Caco-2 (cell line): ENCODE measurements around the gene GADL1. TPM values are rescaled to one million over a fixed set of nuclear protein-coding genes. Genes with fewer than 3 reads are reported as not detected.

ENCODE experiments used
- BruUV-seq: library from RNA; stranded (reverse); fragments of 400-500 nt; replicated peaks from 2 replicates; lab custom pipeline; 2021; lab: Mats Ljungman, UMichigan
- CTCF ChIA-PET: fragments of 300-600 bp; sonication (Branson Sonifier 250); formaldehyde crosslinking; loops from one replicate; lab custom pipeline; 2022; ENCODE audit warnings: antibody characterized with exemption; lab: Charles Lee
- POLR2A ChIA-PET: fragments of 300-600 bp; sonication (Branson Sonifier 250); formaldehyde crosslinking; loops from one replicate; lab custom pipeline; 2022; ENCODE audit warnings: antibody characterized with exemption; lab: Charles Lee
- DNase-seq, 2 experiments: peaks; one replicate each; pipeline versions ENCODE4 v3.0.0 to v3.0.0-alpha.2; 2020 to 2022
- H3K27me3 ChIP-seq: replicated peaks from 2 replicates; pipeline ENCODE4 v1.6.0; 2011; ENCODE audit warnings: low read length; ENCODE audit not compliant: control insufficient read depth, insufficient read depth
- H3K36me3 ChIP-seq: 2 replicates; pipeline ENCODE4 v1.5.1; 2011; ENCODE audit warnings: low read length; ENCODE audit not compliant: control insufficient read depth, insufficient read depth
- H3K4me1 ChIP-seq: fragments of 250-450 bp; sonication (Bioruptor Pico); 2 replicates; pipeline ENCODE4 v1.5.1; 2020; ENCODE audit warnings: mild to moderate bottlenecking
- H3K4me3 ChIP-seq: 2 replicates; pipeline ENCODE4 v1.5.1; 2011; ENCODE audit warnings: low read depth, mild to moderate bottlenecking, control low read depth, low read length
- H3K9me3 ChIP-seq: fragments of 250-450 bp; sonication (Bioruptor Pico); 2 replicates; pipeline ENCODE4 v1.5.1; 2020; ENCODE audit warnings: mild to moderate bottlenecking, moderate library complexity
- H3K27ac Mint-ChIP-seq: one replicate; pipeline ENCODE4 v1.8.0; 2022; ENCODE audit warnings: mixed read lengths; ENCODE audit not compliant: unreplicated experiment
- H3K27me3 Mint-ChIP-seq: one replicate; pipeline ENCODE4 v1.8.0; 2022; ENCODE audit warnings: mixed read lengths; ENCODE audit not compliant: insufficient read depth, unreplicated experiment
- H3K36me3 Mint-ChIP-seq: one replicate; pipeline ENCODE4 v1.8.0; 2022; ENCODE audit warnings: mild to moderate bottlenecking, mixed read lengths; ENCODE audit not compliant: insufficient read depth, unreplicated experiment
- H3K4me1 Mint-ChIP-seq: one replicate; pipeline ENCODE4 v1.8.0; 2022; ENCODE audit warnings: low read depth, mixed read lengths; ENCODE audit not compliant: unreplicated experiment
- H3K4me3 Mint-ChIP-seq: one replicate; pipeline ENCODE4 v1.8.0; 2022; ENCODE audit warnings: mild to moderate bottlenecking, moderate library complexity, mixed read lengths; ENCODE audit not compliant: unreplicated experiment
- H3K9me3 Mint-ChIP-seq: one replicate; pipeline ENCODE4 v1.8.0; 2022; ENCODE audit warnings: mixed read lengths; ENCODE audit not compliant: unreplicated experiment
- CTCF ChIP-seq, 2 experiments: fragments of 200-600 bp in 1 of 2; IDR thresholded peaks; 1 replicate in 1 of 2; 2 replicates in 1 of 2; pipeline versions ENCODE4 v1.5.1 to v1.8.0; 2011 to 2022; ENCODE audit warnings: antibody characterized with exemption in 1 of 2, control low read depth in 1 of 2, inconsistent platforms in 1 of 2, low read depth in 1 of 2, low read length in 1 of 2, mild to moderate bottlenecking in 1 of 2, moderate library complexity in 1 of 2; ENCODE audit not compliant: insufficient read depth in 1 of 2, severe bottlenecking in 1 of 2, unreplicated experiment in 1 of 2
- intact Hi-C: fragments of 100-400 bp; cut with micrococcal nuclease; formaldehyde crosslinking; loops from one replicate; pipeline ENCODE4 v1.10.0; 2022; ENCODE audit not compliant: unreplicated experiment
- total RNA-seq: library from RNA; stranded (reverse); gene quantifications from 2 replicates; pipeline ENCODE4 v1.2.3, GENCODE V29; 2022

Gene GADL1
- total RNA-seq, 1 experiment from 2014 or later: 6.2 TPM

GRCh38 chr3:30766522-30766921 is 127.9 kb downstream of the GADL1 start:
- Histone ChIP-seq H3K4me1 (peaks cover 14% of the 10 kb centered on the region), H3K4me3 (no peak overlapping the region), H3K36me3 (no peaks in the 10 kb centered on the region), H3K27me3 (no peaks in the 10 kb centered on the region), H3K9me3 (no peaks in the 10 kb centered on the region)
- H3K4me1 Mint-ChIP-seq: no peaks in the 10 kb centered on the region
- ChIA-PET CTCF (no interaction called here), POLR2A (no interaction called here)
- no peak for DNase-seq
- intact Hi-C loops: no loop called here
- no peaks in the 10 kb centered on the region for H3K36me3 Mint-ChIP-seq
- H3K9me3 Mint-ChIP-seq: no peaks in the 10 kb centered on the region
- no peak overlapping the region for H3K27ac Mint-ChIP-seq
- no TSS peak for BruUV-seq
- H3K4me3 Mint-ChIP-seq: no peak overlapping the region
- no peaks in the 10 kb centered on the region for H3K27me3 Mint-ChIP-seq
- TF ChIP-seq CTCF (IDR thresholded peaks at IDR 0.05; ENCODE audit: insufficient read depth in 1 of 2, low read depth in 1 of 2, low read length in 1 of 2, severe bottlenecking in 1 of 2, unreplicated experiment in 1 of 2): no peak

DNA sequence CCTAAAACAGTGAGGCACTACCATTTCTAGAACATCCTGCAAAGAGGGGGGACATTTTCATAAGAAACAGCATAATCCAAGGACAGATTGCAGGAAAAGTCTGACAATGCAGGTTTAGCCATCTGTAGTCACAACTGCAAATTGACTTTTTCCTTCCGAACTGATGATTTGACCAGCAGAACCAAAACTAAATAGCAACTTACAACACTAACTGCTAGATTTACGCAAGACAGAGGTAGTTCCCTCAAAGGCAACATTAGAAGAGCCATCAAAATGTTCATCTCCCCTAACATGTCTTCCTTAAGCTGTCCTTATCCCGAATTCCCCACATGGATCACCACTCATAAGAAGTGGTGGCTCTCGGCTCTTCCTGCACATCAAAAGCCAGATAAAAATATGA is 129.6 kb downstream of the GADL1 start:
- Histone ChIP-seq H3K4me3 (no peak overlapping the region), H3K27me3 (no peaks in the 10 kb centered on the region), H3K4me1 (no peaks in the 10 kb centered on the region), H3K36me3 (no peaks in the 10 kb centered on the region), H3K9me3 (no peaks in the 10 kb centered on the region)
- ChIA-PET CTCF (no interaction called here), POLR2A (no interaction called here)
- Mint-ChIP-seq H3K27me3 (no peaks in the 10 kb centered on the region), H3K36me3 (no peaks in the 10 kb centered on the region), H3K9me3 (no peaks in the 10 kb centered on the region), H3K27ac (no peak overlapping the region), H3K4me1 (no peaks in the 10 kb centered on the region), H3K4me3 (no peak overlapping the region)
- intact Hi-C loops: no loop called here
- BruUV-seq: no TSS peak
- TF ChIP-seq CTCF (IDR thresholded peaks at IDR 0.05; ENCODE audit: insufficient read depth in 1 of 2, low read depth in 1 of 2, low read length in 1 of 2, severe bottlenecking in 1 of 2, unreplicated experiment in 1 of 2): no peak
- DNase-seq: no peak

DNA sequence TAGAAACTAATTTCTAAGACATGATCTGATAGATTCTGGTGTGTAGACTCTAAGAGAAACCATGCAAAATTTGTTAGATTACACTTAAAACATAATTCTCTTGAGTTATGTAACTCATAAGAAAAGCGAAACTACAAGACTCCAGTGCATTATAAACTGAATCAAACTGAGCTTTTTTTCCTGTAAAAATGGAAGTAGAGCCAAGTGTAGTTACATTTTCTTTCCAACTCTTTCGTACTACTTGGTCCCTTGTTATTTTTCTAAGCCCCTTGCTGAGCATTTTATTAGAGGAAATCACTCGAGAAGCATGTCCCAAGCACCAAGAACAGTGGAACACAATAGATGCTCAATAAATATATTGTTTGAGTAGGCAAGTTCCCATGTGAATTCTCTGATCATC is 130.2 kb downstream of the GADL1 start:
- Histone ChIP-seq H3K9me3 (no peaks in the 10 kb centered on the region), H3K4me3 (no peak overlapping the region), H3K4me1 (no peaks in the 10 kb centered on the region), H3K36me3 (no peaks in the 10 kb centered on the region), H3K27me3 (no peaks in the 10 kb centered on the region)
- Mint-ChIP-seq H3K4me1 (no peaks in the 10 kb centered on the region), H3K9me3 (no peaks in the 10 kb centered on the region), H3K27ac (no peak overlapping the region), H3K4me3 (no peak overlapping the region), H3K27me3 (no peaks in the 10 kb centered on the region), H3K36me3 (no peaks in the 10 kb centered on the region)
- TF ChIP-seq CTCF (IDR thresholded peaks at IDR 0.05; ENCODE audit: insufficient read depth in 1 of 2, low read depth in 1 of 2, low read length in 1 of 2, severe bottlenecking in 1 of 2, unreplicated experiment in 1 of 2): no peak
- ChIA-PET POLR2A (no interaction called here), CTCF (no interaction called here)
- intact Hi-C loops: no loop called here
- no peak for DNase-seq
- no TSS peak for BruUV-seq
